Neural progenitor cell (in vitro differentiated cells): ENCODE measurements around the gene GINS2.

Source experiments
- CTCF ChIP-seq: fragments of 200-600 bp; sonication (generic); IDR thresholded peaks from 2 replicates; pipeline ENCODE4 v1.5.1; 2017; ENCODE audit warnings: antibody characterized with exemption, mild to moderate bottlenecking
- EZH2 ChIP-seq: fragments of 200-600 bp; sonication (generic); IDR thresholded peaks from 2 replicates; pipeline ENCODE4 v1.6.1; 2017; ENCODE audit warnings: antibody characterized with exemption, mild to moderate bottlenecking, moderate library complexity

- no peak for TF ChIP-seq CTCF
- TF ChIP-seq EZH2 = no peak
Measured at GRCh38 chr16:85664580-85665372, 24.0 kb downstream of the GINS2 start.
